GM18508 (cell line): ENCODE data around the gene STXBP5.
A peak's percentile ranks its signal among the peaks of the same experiment; 100 is the strongest.
"Not testable (repeated sequence)": the region's sequence is repeated elsewhere in the genome, so short reads cannot be mapped to it uniquely, and the experiment has no call there.

Experiments used
- ATAC-seq: cut with Tn5 transposase; IDR thresholded peaks from one replicate; pipeline ENCODE4 v1.9.1; 2021; ENCODE audit warnings: moderate number of reproducible peaks; ENCODE audit not compliant: insufficient read depth, unreplicated experiment

STXBP5 gene

GRCh38 chr6:147347882-147348575, 143.8 kb downstream of the STXBP5 start:
- ATAC-seq = no peak

- no peak for ATAC-seq
These were observed 157.2 kb downstream of the STXBP5 start for GRCh38 chr6:147361311-147361981.

DNA sequence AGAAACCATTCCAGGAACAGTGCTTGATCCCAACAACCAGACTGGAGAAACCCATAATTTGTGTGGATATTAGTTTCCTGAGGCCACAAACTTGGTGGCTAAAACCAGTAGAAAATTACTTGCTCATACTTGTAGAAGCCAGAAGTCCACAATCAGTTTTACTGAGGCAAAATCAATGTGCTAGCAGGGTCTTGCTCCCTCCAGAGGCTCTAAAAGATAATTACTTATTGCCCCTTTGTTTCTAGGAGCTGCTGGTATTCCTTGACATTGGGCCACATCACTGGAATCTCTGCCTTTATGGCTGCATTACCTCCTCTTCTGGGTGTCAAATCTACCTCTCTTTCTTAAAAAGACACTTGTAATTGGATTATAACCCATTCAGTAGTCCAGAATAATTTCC, 162.1 kb downstream of the STXBP5 start:
- no peak for ATAC-seq

- no peak for ATAC-seq
These were observed 167.1 kb downstream of the STXBP5 start for GRCh38 chr6:147371325-147371724.

DNA sequence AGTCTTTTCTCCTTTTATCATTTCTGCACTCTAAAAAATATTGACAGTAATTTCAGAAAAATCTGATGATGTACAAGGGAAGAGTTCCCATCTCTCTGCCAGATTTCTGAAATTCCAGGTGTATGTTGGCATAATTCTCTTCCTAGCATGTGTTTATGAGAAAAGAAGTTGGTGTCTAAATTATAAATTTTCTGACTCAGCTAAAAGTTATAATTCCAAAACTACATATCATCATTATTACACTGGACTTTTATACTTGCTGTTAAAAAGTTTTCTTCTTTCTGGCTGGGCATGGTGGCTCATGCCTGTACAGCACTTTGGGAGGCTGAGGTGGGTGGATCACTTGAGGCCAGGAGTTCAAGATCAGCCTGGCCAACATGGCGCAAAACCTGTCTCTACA, 168.6 kb downstream of the STXBP5 start:
- no peak for ATAC-seq

DNA sequence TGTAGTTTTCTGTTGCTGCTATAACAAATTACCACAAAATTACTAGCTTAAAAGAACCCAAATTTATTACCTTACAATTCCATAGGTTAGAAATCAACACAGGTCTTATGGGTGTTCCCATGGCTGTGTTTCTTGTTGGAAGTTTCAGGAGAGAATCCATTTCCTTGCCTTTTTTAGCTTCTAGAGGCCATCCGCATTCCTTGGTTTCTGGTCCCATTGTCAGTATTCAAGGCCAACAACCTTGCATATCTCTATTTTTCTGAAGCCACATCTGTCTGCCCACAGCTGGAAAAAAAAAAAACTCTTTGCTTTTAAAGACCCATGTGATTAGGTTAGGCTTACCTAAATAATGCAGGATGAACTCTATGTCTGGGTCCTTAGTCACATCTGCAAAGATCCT, 174.6 kb downstream of the STXBP5 start:
- no peak for ATAC-seq

- ATAC-seq = not testable (repeated sequence)
These were observed 176.6 kb downstream of the STXBP5 start for GRCh38 chr6:147380841-147381240.

- no peak for ATAC-seq
These were observed 177.5 kb downstream of the STXBP5 start for GRCh38 chr6:147381712-147382111.

- ATAC-seq = no peak
These were observed 178.8 kb downstream of the STXBP5 start for GRCh38 chr6:147382945-147383554.

- peak; percentile 38 for ATAC-seq
These were observed 179.8 kb downstream of the STXBP5 start for GRCh38 chr6:147384029-147384428.

DNA sequence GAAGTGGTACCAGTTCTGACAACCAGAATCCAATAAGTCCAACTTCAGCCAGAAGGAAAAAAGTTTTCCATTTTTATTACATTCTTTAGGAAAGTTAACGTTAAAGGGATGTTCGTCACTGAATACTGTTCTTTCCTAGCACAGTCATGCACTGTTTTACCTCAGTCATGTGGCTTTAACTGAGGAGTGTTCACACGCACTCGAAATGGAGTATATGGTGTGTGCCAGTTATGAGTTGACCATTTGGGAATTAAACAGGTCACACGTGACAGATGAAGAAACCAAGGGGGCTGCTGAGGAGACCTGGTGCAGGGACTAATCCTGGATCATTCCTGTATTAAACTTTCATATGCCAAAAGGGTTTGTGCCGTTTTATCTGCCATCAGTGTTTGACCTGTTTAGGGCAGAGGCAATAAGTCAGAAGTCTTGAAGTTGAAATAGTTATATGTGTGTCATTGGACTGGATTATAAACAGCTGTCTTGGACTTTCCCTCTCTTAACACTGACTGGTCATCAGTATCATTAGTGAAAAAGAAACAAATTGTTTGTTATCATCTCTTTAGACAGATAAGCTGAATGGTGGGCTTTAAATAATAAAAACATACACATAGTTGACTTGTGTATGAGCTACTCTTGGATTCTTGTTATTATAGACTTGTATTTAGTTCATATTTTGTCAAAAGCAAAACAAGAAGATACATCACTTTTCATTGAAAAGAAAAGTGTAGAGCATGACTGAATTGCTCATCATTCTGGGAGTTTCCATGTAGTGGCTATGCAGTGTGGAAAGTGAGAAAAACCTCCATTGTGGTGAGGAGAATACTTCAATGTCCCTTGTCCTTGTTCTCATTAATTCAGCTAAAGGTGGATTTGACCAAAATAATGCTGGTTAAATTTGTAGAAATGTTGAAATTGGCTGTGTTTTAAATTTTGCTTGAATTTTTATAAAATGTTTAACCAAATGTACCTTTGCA, 180.8 kb downstream of the STXBP5 start:
- peak; percentile 57 for ATAC-seq

- ATAC-seq = no peak
These were observed 185.2 kb downstream of the STXBP5 start for GRCh38 chr6:147389463-147389862.

DNA sequence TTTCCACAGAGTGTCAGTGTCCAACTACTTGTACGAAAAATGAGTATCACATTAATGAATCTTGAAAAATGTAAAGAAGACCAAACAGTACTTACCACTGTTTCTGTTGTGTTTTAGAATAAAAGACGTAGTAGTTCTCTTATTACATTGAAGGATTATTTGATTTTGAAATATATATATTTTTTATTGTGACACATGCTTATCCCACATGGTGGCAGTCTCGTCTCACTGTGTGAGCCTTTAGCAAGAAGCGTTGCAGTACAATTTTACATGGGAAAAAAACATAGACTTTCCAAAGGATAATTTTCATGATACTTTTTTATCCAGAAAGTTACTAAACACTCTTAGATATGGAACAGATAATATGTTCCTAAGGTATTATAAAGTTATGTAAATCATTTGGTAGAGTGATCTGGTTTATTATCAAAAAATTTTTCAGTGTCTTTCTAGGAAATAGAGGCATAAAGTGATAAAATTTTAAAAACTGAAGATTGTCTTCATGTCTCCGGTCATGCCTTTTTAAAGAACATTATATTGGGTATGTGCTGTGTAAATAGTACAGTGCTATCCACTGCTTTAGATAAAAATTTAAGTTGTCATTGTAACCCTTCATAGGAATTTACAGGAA, 186.8 kb downstream of the STXBP5 start:
- ATAC-seq = no peak

DNA sequence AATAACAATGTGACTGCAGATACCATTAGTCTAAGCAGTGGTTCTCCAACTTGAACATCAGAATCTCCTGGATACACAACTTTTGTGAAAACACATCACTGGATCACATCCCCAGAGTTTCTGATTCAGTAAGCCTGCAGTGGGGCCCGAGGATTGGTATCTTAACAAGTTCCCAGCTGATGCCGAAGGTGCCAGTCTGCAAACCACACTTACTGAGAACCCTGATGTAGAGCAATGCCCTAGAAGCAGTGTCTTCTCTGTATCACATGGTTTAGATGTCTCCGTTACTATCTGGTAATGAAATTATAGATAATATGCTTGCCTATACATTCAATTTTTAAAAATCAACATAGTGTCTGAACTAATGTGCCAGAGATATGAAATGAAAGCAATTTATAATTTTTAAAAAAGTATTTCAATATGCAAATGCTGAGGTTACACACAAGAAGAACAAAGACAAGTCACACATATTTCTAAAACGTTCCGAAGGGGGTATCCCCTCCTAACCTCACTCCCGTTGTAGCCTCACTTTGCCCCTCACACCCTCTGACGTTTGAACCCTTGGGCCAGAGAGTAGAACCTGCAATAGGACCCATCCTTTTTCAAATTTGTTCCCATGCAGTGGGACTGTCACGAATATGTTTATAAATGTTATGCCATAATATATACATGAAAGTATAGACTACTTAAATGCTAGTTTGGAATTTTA, 188.9 kb downstream of the STXBP5 start:
- ATAC-seq = no peak

DNA sequence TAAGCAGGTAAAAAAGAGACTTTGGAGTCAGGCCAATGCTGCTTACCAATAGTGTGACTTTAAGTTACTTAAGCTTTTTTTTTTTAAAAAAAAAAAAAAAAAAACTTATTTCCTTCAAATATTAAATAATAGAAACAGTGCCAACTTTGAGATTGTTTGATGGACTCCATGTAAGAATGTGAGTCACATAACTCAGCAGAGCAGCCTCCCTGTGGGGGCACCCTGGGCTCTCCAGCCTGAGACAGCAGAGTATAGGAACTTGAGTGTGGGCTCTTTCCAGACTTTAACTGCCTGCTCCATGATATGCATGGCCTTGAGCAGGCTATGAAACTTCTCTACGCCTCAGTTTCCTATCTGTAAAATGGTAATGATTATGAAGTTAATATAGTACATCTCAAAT, 190.9 kb downstream of the STXBP5 start:
- no peak for ATAC-seq

- no peak for ATAC-seq
These were observed 193.1 kb downstream of the STXBP5 start for GRCh38 chr6:147397306-147397705.

DNA sequence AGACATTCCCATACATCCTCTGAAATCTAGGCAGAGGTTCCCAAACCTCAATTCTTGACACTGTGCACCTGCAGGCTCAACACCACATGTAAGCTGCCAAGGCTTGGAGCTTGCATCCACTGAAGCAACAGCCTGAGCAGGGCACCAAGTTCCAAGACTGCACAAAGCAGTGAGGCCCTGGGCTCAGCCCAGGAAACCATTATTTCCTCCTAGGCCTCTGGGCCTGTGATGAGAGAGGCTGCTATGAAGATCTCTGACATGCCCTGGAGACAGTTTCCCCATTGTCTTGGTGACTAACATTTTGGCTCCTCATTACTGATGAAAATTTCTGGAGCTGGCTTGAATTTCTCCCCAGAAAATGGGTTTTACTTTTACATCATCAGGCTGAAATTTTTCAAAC, 196.8 kb downstream of the STXBP5 start:
- no peak for ATAC-seq

- ATAC-seq = no peak
These were observed 197.6 kb downstream of the STXBP5 start for GRCh38 chr6:147401779-147402178.

DNA sequence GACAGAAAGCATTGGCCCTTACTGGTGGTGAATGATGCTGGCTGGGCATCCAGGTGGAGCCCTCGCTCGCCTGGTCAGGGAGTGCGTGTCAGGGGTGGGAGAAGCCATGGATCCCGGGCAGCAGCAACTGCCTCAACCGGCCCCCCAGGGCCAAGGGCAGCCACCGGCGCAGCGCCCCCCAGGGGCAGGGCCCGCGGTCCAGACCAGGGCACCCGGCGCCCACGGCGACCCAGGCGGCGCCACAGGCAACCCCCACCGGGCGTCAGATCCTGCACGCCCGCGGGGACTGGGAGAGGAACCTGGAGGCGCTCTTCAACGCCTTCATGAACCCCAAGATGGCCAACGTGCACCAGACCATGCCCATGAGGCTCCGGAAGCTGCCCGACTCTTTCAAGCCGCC, 202.6 kb downstream of the STXBP5 start:
- no peak for ATAC-seq
